Activated CD8-positive, alpha-beta memory T cell treated with anti-CD3 and anti-CD28 coated beads for 48 hours (primary cell): Measurements from ENCODE around the gene COL5A1.
"Not testable (repeated sequence)": the region's sequence is repeated elsewhere in the genome, so short reads cannot be mapped to it uniquely, and the experiment has no call there.

Experiments used
- DNase-seq, 3 experiments: peaks; one replicate each; pipeline ENCODE4 v3.0.0-alpha.2; 2020; ENCODE audit warnings: low read depth in 2 of 3, low spot score in 2 of 3

COL5A1 gene

GRCh38 chr9:134847752-134848432 is 206.3 kb downstream of the COL5A1 start:
- no peak for DNase-seq

- no peak for DNase-seq
These were observed 206.9 kb downstream of the COL5A1 start for GRCh38 chr9:134848504-134848903.

GRCh38 chr9:134850611-134851010 is 209.0 kb downstream of the COL5A1 start:
- no peak for DNase-seq

- no peak for DNase-seq
These were observed 209.4 kb downstream of the COL5A1 start for GRCh38 chr9:134851020-134851419.

- DNase-seq, result no peak
These were observed 211.5 kb downstream of the COL5A1 start for GRCh38 chr9:134852906-134853654.

- no peak for DNase-seq
These were observed 212.3 kb downstream of the COL5A1 start for GRCh38 chr9:134853893-134854292.

GRCh38 chr9:134854541-134854981 is 213.0 kb downstream of the COL5A1 start:
- no peak for DNase-seq

GRCh38 chr9:134855231-134855899 is 213.8 kb downstream of the COL5A1 start:
- no peak for DNase-seq

- no peak for DNase-seq
These were observed 214.3 kb downstream of the COL5A1 start for GRCh38 chr9:134855900-134856377.

GRCh38 chr9:134857451-134857850 is 215.8 kb downstream of the COL5A1 start:
- not testable (repeated sequence) for DNase-seq

GRCh38 chr9:134858051-134858841 is 216.6 kb downstream of the COL5A1 start:
- peak in 1 of 3 experiments; percentile 23 for DNase-seq

GRCh38 chr9:134860510-134860909 is 218.9 kb downstream of the COL5A1 start:
- DNase-seq, result no peak

- DNase-seq, result no peak
These were observed 220.2 kb downstream of the COL5A1 start for GRCh38 chr9:134861595-134862334.

- DNase-seq, result no peak
These were observed 221.8 kb downstream of the COL5A1 start for GRCh38 chr9:134863306-134863902.

GRCh38 chr9:134863941-134864820 is 222.6 kb downstream of the COL5A1 start:
- DNase-seq, result no peak

- DNase-seq, result no peak
These were observed 223.2 kb downstream of the COL5A1 start for GRCh38 chr9:134864821-134865190.

- no peak for DNase-seq
These were observed 226.5 kb downstream of the COL5A1 start for GRCh38 chr9:134867917-134868750.
